GM20431 (cell line): ENCODE results near the gene BICDL2.
"Not testable (repeated sequence)": the region's sequence is repeated elsewhere in the genome, so short reads cannot be mapped to it uniquely, and the experiment has no call there.

Experiments used
- in situ Hi-C: fragments of 300-500 bp; cut with MseI, MboI; formaldehyde crosslinking; loops from one replicate; pipeline ENCODE4 v1.15.0; 2020; ENCODE audit warnings: low sequenced_read_pairs; ENCODE audit not compliant: unreplicated experiment

Gene BICDL2

DNA sequence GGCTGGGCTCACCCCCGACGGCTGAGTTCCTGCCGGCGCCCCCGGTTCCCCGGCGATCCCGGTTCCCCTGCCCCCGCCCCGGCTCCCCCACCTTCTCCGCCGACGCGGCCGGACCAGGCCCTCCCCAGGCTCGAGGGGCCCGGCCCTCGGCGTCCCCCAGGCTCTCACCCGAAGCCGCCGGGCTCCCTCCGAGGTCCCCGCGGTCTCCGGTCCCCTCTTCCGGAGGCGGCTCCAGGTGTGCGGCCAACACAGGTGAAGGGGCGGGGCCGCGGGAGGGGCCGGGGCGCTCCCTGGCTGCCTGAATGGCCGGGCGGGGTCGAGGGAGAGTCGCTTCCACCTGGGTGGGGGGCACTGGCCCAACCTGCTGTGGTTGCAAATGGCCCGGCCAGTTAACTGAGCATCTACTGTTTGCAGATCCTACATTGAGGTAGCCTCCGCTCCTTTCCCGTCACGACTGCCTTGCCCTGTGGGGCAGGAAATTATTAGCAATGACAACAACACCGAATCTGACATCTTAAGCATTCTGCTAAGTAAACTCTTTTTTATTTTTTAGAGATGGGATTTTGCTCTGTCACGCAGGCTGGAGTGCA, at the start of gene BICDL2:
Gene BICDL2 (minus strand): TSS at position 219 of the 590 bp plus-strand sequence. CDS start 1,448 bp downstream, outside the sequence.
- in situ Hi-C loops, result no loop called here

GRCh38 chr16:3085868-3086595, 49.3 kb upstream of the BICDL2 start:
- in situ Hi-C loops, result no loop called here

GRCh38 chr16:3084969-3085670, 48.4 kb upstream of the BICDL2 start:
- in situ Hi-C loops, result no loop called here

GRCh38 chr16:3084491-3084890, 47.7 kb upstream of the BICDL2 start:
- in situ Hi-C loops, result no loop called here

DNA sequence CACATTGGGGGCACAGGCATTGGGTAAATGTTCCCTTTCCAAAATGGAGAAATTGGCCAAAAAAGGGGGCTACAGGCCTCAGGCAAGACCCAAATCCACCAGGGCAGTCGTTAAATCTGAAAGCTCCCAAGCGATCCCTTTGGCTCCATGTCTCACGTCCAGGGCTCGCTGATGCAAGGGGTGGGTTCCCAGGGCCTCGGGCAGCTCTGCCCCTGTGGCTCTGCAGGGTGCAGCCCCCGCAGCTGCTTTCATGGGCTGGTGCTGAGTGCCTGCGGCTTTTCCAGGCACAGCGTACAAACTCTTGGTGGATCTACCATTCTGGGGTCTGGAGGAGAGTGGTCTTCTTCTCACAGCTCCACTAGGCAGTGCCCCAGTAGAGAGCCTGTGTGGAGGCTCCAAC, 46.7 kb upstream of the BICDL2 start:
- in situ Hi-C loops, result not testable (repeated sequence)

DNA sequence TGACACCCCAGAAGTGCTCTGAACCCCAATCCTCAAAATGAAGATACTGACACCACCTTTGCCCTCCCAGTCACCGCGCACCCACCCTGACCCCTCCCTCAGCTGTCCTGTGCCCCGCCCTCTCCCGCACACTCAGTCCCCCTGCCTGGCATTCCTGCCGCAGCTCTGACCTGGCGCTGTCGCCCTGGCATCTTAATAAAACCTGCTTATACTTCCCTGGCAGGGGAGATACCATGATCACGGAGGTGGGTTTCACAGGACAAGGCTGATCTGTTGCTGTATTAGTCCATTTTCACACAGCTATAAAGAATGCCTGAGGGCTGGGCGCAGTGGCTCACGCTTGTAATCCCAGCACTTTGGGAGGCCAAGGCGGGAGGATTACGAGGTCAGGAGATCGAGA, 45.2 kb upstream of the BICDL2 start:
- in situ Hi-C loops, result not testable (repeated sequence)

GRCh38 chr16:3080024-3080423, 43.3 kb upstream of the BICDL2 start:
- in situ Hi-C loops, result no loop called here

DNA sequence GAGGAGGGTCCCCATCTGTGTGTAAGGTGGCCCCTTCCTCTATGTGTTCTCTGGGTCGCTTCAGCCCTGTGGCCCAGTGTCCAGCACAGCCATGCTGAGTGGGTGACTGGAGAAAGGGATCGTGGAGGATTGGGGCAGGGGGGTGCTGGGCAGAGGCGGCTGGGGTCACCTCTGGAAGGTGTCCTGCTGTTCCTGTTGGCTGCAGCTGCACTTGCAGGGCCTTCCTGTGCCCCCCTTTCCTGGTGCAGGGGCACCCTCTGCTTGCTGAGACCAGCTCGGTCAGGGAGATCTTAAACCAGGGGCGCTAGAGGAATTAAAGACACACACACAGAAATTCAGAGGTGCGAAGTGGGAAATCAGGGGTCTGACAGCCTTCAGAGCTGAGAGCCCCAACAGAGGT, 39.8 kb upstream of the BICDL2 start:
- in situ Hi-C loops, result no loop called here

- in situ Hi-C loops, result not testable (repeated sequence)
These were observed 39.2 kb upstream of the BICDL2 start for GRCh38 chr16:3075946-3076345.

- in situ Hi-C loops, result no loop called here
These were observed 38.8 kb upstream of the BICDL2 start for GRCh38 chr16:3075523-3075915.

- in situ Hi-C loops, result no loop called here
These were observed 38.2 kb upstream of the BICDL2 start for GRCh38 chr16:3074860-3075522.

DNA sequence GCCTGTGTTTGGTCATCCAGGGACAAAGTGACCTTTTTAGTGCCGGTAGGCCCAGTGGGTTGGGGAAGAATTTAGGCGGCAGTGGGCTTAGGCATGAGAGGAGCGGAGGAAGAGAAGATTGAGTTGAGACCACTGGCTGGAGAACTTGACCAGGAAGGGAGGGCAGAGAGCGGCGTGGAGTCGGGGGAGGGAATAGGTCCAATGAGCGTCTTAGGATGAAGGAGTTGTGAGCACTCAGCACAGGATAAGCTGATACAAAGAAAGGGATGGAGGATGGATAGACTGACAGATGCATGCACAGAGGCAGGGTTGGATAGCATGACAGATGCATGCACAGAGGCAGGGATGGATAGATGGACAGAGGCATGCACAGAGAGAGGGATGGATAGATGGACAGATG, 36.7 kb upstream of the BICDL2 start:
- in situ Hi-C loops, result no loop called here

GRCh38 chr16:3072576-3073263, 36.0 kb upstream of the BICDL2 start:
- in situ Hi-C loops, result not testable (repeated sequence)

DNA sequence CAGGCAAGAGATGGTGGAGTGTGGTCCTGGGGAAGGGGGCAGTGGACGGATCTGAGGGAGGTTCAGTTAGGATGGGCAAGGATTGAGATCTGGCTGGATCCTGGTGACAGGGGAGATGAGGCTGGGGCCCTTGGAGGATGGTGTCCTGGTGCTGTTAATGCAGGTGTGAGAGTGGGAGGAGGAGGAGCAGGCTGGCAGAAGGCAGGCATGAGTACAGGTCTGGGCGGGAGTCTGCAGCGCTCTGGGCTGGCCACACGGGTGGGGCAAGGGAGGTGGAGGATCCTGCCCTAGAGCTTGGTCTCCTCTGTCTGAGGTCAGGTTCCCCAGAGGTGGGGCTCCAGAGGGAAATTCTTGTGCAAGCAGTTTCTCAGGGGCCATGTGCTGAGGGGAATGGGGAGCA, 35.4 kb upstream of the BICDL2 start:
- in situ Hi-C loops, result not testable (repeated sequence)

GRCh38 chr16:3071655-3072054, 34.9 kb upstream of the BICDL2 start:
- in situ Hi-C loops, result no loop called here

DNA sequence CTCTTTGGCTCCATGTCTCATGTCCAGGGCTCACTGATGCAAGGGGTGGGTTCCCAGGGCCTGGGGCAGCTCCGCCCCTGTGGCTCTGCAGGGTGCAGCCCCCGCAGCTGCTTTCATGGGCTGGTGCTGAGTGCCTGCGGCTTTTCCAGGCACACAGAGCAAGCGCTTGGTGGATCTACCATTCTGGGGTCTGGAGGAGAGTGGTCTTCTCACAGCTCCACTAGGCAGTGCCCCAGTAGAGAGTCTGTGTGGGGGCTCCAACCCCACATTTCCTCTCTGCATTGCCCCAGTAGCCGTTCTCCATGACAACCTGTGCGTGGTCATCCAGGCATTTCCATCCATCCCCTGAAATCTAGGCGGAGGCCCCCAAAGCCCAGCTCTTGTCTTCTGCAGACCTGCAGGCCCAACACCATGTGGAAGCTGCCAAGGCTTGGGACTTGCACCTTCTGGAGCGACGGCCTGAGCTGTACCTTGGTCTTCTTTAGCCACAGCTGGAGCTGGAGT, 33.9 kb upstream of the BICDL2 start:
- in situ Hi-C loops, result no loop called here

DNA sequence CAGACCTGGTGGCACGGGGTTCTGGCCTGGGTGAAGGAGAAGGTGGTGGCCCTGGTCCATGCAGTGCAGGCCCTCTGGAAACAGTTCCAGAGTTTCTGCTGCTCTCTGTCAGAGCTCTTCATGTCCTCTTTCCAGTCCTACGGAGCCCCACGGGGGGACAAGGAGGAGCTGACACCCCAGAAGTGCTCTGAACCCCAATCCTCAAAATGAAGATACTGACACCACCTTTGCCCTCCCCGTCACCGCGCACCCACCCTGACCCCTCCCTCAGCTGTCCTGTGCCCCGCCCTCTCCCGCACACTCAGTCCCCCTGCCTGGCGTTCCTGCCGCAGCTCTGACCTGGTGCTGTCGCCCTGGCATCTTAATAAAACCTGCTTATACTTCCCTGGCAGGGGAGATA, 32.4 kb upstream of the BICDL2 start:
- in situ Hi-C loops, result not testable (repeated sequence)

GRCh38 chr16:3068487-3068886, 31.7 kb upstream of the BICDL2 start:
- in situ Hi-C loops, result no loop called here

DNA sequence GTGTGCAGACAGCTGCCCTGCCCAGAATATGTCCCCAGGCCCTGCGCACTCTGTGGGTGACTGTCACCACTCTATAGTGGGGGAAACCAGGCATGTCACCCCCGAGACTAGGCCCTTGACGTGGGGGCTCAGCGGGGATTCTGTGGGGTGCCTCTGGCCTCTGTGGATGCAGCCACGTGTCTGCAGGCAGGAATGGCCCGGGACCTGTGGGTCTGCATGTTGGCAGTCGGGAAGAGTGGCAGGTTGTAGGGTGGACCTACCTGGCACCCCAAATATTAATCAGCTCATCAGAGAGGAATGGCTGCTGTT, 29.6 kb upstream of the BICDL2 start:
- in situ Hi-C loops, result no loop called here

DNA sequence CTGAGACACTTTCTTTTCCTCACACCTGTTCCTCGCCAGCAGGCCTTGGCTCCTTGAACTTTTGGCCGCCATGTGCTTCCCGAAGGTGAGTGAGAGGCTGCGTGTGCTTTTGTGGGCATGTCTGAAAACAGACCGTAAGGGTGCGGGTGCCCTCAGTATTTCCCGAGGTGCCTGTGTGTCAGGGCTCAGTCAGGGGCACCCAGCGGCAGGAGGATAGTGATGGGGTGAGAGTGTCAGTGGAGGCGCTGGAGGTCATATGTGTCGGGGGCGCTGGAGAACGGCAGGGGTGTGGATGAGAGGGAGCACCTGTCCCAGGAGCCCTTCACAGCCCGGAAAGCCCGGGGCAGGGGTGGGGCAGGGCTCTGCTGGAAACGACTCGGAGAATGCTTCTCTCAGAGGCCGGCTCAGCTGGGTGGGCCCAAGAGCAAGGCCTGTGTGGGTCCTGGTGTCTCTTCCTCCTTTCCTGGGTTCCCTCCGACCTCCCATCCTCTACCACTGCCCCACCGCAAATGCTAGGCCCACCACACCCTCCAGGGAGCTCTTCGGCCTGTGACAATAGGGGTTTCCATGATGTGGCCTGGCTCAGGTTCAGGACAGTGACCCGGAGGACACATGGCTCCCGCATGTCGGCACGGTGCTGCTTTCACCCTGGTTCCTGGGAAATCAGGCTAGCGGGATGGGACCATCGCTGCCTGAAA, 29.1 kb upstream of the BICDL2 start:
- in situ Hi-C loops, result no loop called here
